ENCODE data around the gene GRB10. TPM values are rescaled to one million over a fixed set of nuclear protein-coding genes. Genes with fewer than 3 reads are reported as not detected.

The GRB10 gene
- polyA plus RNA-seq, 2 of the 4 experiments (the other 2 are of a cell fraction), result 23.2 to 37.0 TPM

DNA sequence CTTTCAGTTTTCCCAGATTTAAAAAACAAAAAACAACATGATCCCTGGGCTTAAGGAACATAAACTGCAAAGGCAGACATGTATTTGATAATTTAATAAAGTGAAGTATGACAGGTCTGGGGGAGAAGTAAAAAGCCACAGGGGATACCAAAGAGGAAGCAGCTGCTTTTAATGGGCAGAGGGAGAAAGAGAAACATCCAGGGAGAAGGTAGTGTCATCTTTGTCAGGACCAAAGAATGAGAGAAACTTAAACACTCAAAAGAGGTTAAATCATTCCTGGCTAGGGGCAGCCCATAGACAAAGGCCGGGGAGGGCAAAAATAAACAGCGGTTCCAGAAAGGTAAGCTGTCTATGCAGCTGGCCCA is 94.5 kb downstream of the GRB10 start:
- WGBS (ENCODE audit: missing lambda C conversion rate), result 92% methylated on average over 2 of the region's 2 CpGs
- DNase-seq (ENCODE audit: low read depth in 1 of 2, low spot score in 1 of 2), result no peak
- Histone ChIP-seq H3K27ac (no peak overlapping the region), H3K9me3 (no peaks in the 10 kb centered on the region), H3K4me3 (no peak overlapping the region), H3K4me2 (no peak overlapping the region), H3K4me1 (no peaks in the 10 kb centered on the region)
- CTCF ChIA-PET, result interaction anchor here (0.7 to 1.5 kb wide), 3 partner anchors 15 to 453 kb away, joined by 3 to 4 read pairs (median 4); no protein-coding TSS in a partner anchor
- FAIRE-seq, result no peak
- no peak for ATAC-seq
- no peak for TF ChIP-seq ATOH8 (CRISPR knock-in tag; IDR thresholded peaks at IDR 0.05; ENCODE audit: low read depth)
- TF ChIP-seq RAD21 (conservative IDR thresholded peaks at IDR 0.05 in 1 of 2, IDR thresholded peaks at IDR 0.05 in 1 of 2), result no peak
- TF ChIP-seq SMC3 (IDR thresholded peaks at IDR 0.05), result no peak
- POLR2A ChIA-PET, result no interaction called here

GRCh38 chr7:50687575-50688225 is 95.0 kb downstream of the GRB10 start:
- ATAC-seq (no peak), FAIRE-seq (no peak), DNase-seq (ENCODE audit: low read depth in 1 of 2, low spot score in 1 of 2) (no peak)
- Histone ChIP-seq H3K4me2 (no peak overlapping the region), H3K4me1 (no peaks in the 10 kb centered on the region), H3K4me3 (no peak overlapping the region), H3K27ac (no peak overlapping the region), H3K9me3 (no peaks in the 10 kb centered on the region)
- CTCF ChIA-PET, result interaction anchor here (0.7 to 1.5 kb wide), 4 partner anchors 13 to 454 kb away, joined by 3 to 4 read pairs (median 4); no protein-coding TSS in a partner anchor
- POLR2A ChIA-PET, result no interaction called here
- no peak for TF ChIP-seq HEYL (CRISPR knock-in tag; IDR thresholded peaks at IDR 0.05)
- no peak for TF ChIP-seq SMC3 (IDR thresholded peaks at IDR 0.05)
- no peak for TF ChIP-seq MYC (IDR thresholded peaks at IDR 0.05; ENCODE audit: borderline replicate concordance, low read length)
- TF ChIP-seq MAFK (IDR thresholded peaks at IDR 0.05; ENCODE audit: partially characterized antibody), result no peak
- no peak for TF ChIP-seq CHD4 (IDR thresholded peaks at IDR 0.05; ENCODE audit: borderline replicate concordance)
- no peak for TF ChIP-seq HOXB13 (CRISPR knock-in tag; IDR thresholded peaks at IDR 0.05; ENCODE audit: low read depth)
- WGBS (ENCODE audit: missing lambda C conversion rate), result 87% methylated on average over 7 of the region's 7 CpGs

GRCh38 chr7:50687096-50687495 is 95.6 kb downstream of the GRB10 start:
- DNase-seq (ENCODE audit: low read depth in 1 of 2, low spot score in 1 of 2) (no peak), FAIRE-seq (no peak), ATAC-seq (no peak)
- no peak for TF ChIP-seq JUNB (IDR thresholded peaks at IDR 0.05)
- TF ChIP-seq CEBPB (IDR thresholded peaks at IDR 0.05), result no peak
- TF ChIP-seq NFE2L2 (conservative IDR thresholded peaks at IDR 0.05; ENCODE audit: low read length), result no peak
- no peak for TF ChIP-seq ZSCAN20 (CRISPR knock-in tag; IDR thresholded peaks at IDR 0.05)
- no peak for TF ChIP-seq MAX (IDR thresholded peaks at IDR 0.05)
- no peak for TF ChIP-seq HMGXB4 (CRISPR knock-in tag; IDR thresholded peaks at IDR 0.05; ENCODE audit: borderline replicate concordance)
- TF ChIP-seq RFX5 (IDR thresholded peaks at IDR 0.05), result no peak
- TF ChIP-seq, protein P1, sequence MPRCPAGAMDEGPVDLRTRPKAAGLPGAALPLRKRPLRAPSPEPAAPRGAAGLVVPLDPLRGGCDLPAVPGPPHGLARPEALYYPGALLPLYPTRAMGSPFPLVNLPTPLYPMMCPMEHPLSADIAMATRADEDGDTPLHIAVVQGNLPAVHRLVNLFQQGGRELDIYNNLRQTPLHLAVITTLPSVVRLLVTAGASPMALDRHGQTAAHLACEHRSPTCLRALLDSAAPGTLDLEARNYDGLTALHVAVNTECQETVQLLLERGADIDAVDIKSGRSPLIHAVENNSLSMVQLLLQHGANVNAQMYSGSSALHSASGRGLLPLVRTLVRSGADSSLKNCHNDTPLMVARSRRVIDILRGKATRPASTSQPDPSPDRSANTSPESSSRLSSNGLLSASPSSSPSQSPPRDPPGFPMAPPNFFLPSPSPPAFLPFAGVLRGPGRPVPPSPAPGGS (IDR thresholded peaks at IDR 0.05), result no peak
- no peak for TF ChIP-seq HES2 (IDR thresholded peaks at IDR 0.05)
- TF ChIP-seq POLR2AphosphoS2 (conservative IDR thresholded peaks at IDR 0.05; ENCODE audit: low read length), result no peak
- no peak for TF ChIP-seq SMC3 (IDR thresholded peaks at IDR 0.05)
- no peak for TF ChIP-seq SREBF2 (IDR thresholded peaks at IDR 0.05)
- no peak for TF ChIP-seq HOXB5 (CRISPR knock-in tag; IDR thresholded peaks at IDR 0.05)
- TF ChIP-seq RNF2 (IDR thresholded peaks at IDR 0.05; ENCODE audit: borderline replicate concordance, low read depth), result no peak
- TF ChIP-seq KDM5A (IDR thresholded peaks at IDR 0.05), result no peak
- no peak for TF ChIP-seq EP300 (IDR thresholded peaks at IDR 0.05)
- TF ChIP-seq EHF (CRISPR knock-in tag; IDR thresholded peaks at IDR 0.05), result no peak
- Histone ChIP-seq H3K4me1 (no peaks in the 10 kb centered on the region), H3K4me2 (no peak overlapping the region), H3K4me3 (no peak overlapping the region), H3K27ac (no peak overlapping the region), H3K9me3 (no peaks in the 10 kb centered on the region)
- ChIA-PET POLR2A (no interaction called here), CTCF (interaction anchor here (1.0 to 1.5 kb wide), 2 partner anchors 13 to 53 kb away, joined by 4 read pairs; no protein-coding TSS in a partner anchor)
- WGBS (ENCODE audit: missing lambda C conversion rate), result 90% methylated on average over 6 of the region's 6 CpGs

All from A549 (cell line).